MM.1S (cell line): ENCODE measurements around the gene C1orf146.

Experiments used
- EZH2 ChIP-seq: fragments of 300-600 bp; sonication (generic); optimal IDR thresholded peaks from 2 replicates; pipeline ENCODE3; 2017; ENCODE audit warnings: low read depth, mild to moderate bottlenecking, antibody characterized with exemption, low read length, mixed read lengths
- TF ChIP-seq, protein P1 (sequence below): fragments of 300-600 bp; sonication (generic); IDR thresholded peaks from 2 replicates; pipeline ENCODE4 v1.5.1; 2016; ENCODE audit warnings: antibody characterized with exemption, low read length, mixed read lengths

DNA sequence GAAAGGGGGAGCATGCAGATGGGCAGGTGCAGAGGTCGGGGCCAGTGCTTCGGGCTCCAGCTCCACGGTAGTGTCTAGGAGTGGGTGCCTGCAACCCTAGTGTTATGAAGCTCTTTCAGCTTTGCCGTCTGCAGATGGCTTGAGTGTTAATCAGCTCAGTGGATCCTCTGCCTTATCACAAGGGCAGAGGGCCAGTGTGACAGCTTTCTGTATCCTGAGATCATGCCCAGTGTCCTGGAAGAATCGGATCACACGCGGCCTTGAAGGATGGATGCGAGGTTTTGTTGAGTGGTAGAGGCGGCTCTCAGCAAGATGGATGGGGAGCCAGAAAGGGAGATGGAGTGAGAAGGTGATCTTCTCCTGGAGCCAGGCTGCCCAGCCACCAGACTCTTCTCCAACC, 25.5 kb upstream of the C1orf146 start:
- TF ChIP-seq, protein P1, sequence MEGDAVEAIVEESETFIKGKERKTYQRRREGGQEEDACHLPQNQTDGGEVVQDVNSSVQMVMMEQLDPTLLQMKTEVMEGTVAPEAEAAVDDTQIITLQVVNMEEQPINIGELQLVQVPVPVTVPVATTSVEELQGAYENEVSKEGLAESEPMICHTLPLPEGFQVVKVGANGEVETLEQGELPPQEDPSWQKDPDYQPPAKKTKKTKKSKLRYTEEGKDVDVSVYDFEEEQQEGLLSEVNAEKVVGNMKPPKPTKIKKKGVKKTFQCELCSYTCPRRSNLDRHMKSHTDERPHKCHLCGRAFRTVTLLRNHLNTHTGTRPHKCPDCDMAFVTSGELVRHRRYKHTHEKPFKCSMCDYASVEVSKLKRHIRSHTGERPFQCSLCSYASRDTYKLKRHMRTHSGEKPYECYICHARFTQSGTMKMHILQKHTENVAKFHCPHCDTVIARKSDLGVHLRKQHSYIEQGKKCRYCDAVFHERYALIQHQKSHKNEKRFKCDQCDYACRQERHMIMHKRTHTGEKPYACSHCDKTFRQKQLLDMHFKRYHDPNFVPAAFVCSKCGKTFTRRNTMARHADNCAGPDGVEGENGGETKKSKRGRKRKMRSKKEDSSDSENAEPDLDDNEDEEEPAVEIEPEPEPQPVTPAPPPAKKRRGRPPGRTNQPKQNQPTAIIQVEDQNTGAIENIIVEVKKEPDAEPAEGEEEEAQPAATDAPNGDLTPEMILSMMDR, result no peak
- no peak for TF ChIP-seq EZH2
